Fibroblast of skin of left biceps (primary cell): ENCODE measurements around the gene VRK2.
"Not testable (repeated sequence)": the region's sequence is repeated elsewhere in the genome, so short reads cannot be mapped to it uniquely, and the experiment has no call there.

Experiments
- DNase-seq, 2 experiments: peaks; one replicate each; pipeline ENCODE4 v3.0.0-alpha.2; 2013; ENCODE audit warnings: low read depth in 2 of 2

Gene VRK2

GRCh38 chr2:58158481-58158880 lies 111.9 kb downstream of the VRK2 start:
- no peak for DNase-seq

- no peak for DNase-seq
Measured at GRCh38 chr2:58163913-58164312, 117.3 kb downstream of the VRK2 start.

GRCh38 chr2:58168130-58168529 lies 121.5 kb downstream of the VRK2 start:
- DNase-seq = not testable (repeated sequence)

- not testable (repeated sequence) for DNase-seq
Measured at GRCh38 chr2:58169845-58170244, 123.2 kb downstream of the VRK2 start.

GRCh38 chr2:58170334-58170933 lies 123.8 kb downstream of the VRK2 start:
- not testable (repeated sequence) for DNase-seq

- not testable (repeated sequence) for DNase-seq
Measured at GRCh38 chr2:58171831-58172230, 125.2 kb downstream of the VRK2 start.

GRCh38 chr2:58177187-58177586 lies 130.6 kb downstream of the VRK2 start:
- DNase-seq = not testable (repeated sequence)

- DNase-seq = not testable (repeated sequence)
Measured at GRCh38 chr2:58180175-58180574, 133.6 kb downstream of the VRK2 start.

- DNase-seq = no peak
Measured at GRCh38 chr2:58180635-58181034, 134.0 kb downstream of the VRK2 start.

- no peak for DNase-seq
Measured at GRCh38 chr2:58182527-58182926, 135.9 kb downstream of the VRK2 start.

GRCh38 chr2:58186501-58186900 lies 139.9 kb downstream of the VRK2 start:
- no peak for DNase-seq

- DNase-seq = not testable (repeated sequence)
Measured at GRCh38 chr2:58187022-58187421, 140.4 kb downstream of the VRK2 start.

- DNase-seq = no peak
Measured at GRCh38 chr2:58194458-58194857, 147.9 kb downstream of the VRK2 start.

- peak in 1 of 2 experiments; percentile 4 for DNase-seq
Measured at GRCh38 chr2:58195662-58196061, 149.1 kb downstream of the VRK2 start.

GRCh38 chr2:58197894-58198293 lies 151.3 kb downstream of the VRK2 start:
- DNase-seq = no peak

GRCh38 chr2:58202404-58202803 lies 155.8 kb downstream of the VRK2 start:
- no peak for DNase-seq

GRCh38 chr2:58203018-58203417 lies 156.4 kb downstream of the VRK2 start:
- DNase-seq = no peak

GRCh38 chr2:58204195-58204959 lies 157.8 kb downstream of the VRK2 start:
- DNase-seq = no peak

GRCh38 chr2:58206785-58207184 lies 160.2 kb downstream of the VRK2 start:
- DNase-seq = no peak

- DNase-seq = no peak
Measured at GRCh38 chr2:58207189-58207588, 160.6 kb downstream of the VRK2 start.
